SK-N-SH (cell line): ENCODE measurements around the gene AGRN. TPM values are rescaled to one million over a fixed set of nuclear protein-coding genes. Genes with fewer than 3 reads are reported as not detected.

Experiments
- CTCF ChIA-PET: fragments of 300-600, 350-600 bp; formaldehyde crosslinking; extraction: SDS; loops from one replicate; lab custom pipeline; 2021; lab: Yijun Ruan, JAX
- POLR2A ChIA-PET: fragments of 350-600 bp; sonication (Branson Sonifier 250); formaldehyde crosslinking; extraction: SDS; loops from one replicate; lab custom pipeline; 2020; ENCODE audit warnings: antibody characterized with exemption, inconsistent platforms; lab: Yijun Ruan, JAX
- DNase-seq: peaks from one replicate; pipeline ENCODE4 v3.0.0; 2012
- H2AFZ ChIP-seq: fragments of 200-600 bp; sonication (generic); 2 replicates; pipeline ENCODE4 v1.8.1; 2016; ENCODE audit warnings: antibody characterized with exemption, mild to moderate bottlenecking, low read depth
- H3F3A ChIP-seq: fragments of 200-600 bp; sonication (generic); replicated peaks from 2 replicates; pipeline ENCODE3; 2016; ENCODE audit warnings: antibody characterized with exemption, mild to moderate bottlenecking; ENCODE audit not compliant: insufficient read depth
- H3K27ac ChIP-seq, 2 experiments: fragments of 200-500 bp in 1 of 2; fragments of 200-600 bp in 1 of 2; sonication (Bioruptor generic) in 1 of 2; sonication (generic), shearing (Covaris generic) in 1 of 2; 2 replicates each; pipeline versions ENCODE4 v1.5.1 to v1.6.1; 2014 to 2016; ENCODE audit warnings: low read depth in 2 of 2, inconsistent platforms in 1 of 2, low read length in 1 of 2, mild to moderate bottlenecking in 1 of 2, mixed read lengths in 1 of 2
- H3K27me3 ChIP-seq: fragments of 200-600 bp; sonication (generic), shearing (Covaris generic); 2 replicates; pipeline ENCODE4 v1.6.1; 2016; ENCODE audit warnings: mixed run types; ENCODE audit not compliant: insufficient read depth
- H3K36me3 ChIP-seq, 2 experiments: fragments of 200-500 bp in 1 of 2; fragments of 200-600 bp in 1 of 2; sonication (Bioruptor generic) in 1 of 2; sonication (generic) in 1 of 2; replicated peaks in 1 of 2; 2 replicates each; pipeline versions ENCODE3 to v1.5.1; 2014 to 2016; ENCODE audit warnings: low read length in 1 of 2, mild to moderate bottlenecking in 1 of 2; ENCODE audit not compliant: insufficient read depth in 2 of 2, control insufficient read depth in 1 of 2
- H3K4me1 ChIP-seq, 2 experiments: fragments of 200-500 bp in 1 of 2; fragments of 200-600 bp in 1 of 2; sonication (Bioruptor generic) in 1 of 2; sonication (generic), shearing (Covaris generic) in 1 of 2; 2 replicates each; pipeline versions ENCODE4 v1.5.1 to v1.6.1; 2014 to 2016; ENCODE audit warnings: low read depth in 1 of 2, low read length in 1 of 2, mixed run types in 1 of 2; ENCODE audit not compliant: insufficient read depth in 2 of 2, control insufficient read depth in 1 of 2
- H3K4me2 ChIP-seq: fragments of 200-600 bp; sonication (generic), shearing (Covaris generic); 2 replicates; pipeline ENCODE4 v1.6.1; 2017; ENCODE audit warnings: mixed run types
- H3K4me3 ChIP-seq, 2 experiments: fragments of 200-500 bp in 1 of 2; fragments of 200-600 bp in 1 of 2; sonication (Bioruptor generic) in 1 of 2; sonication (generic), shearing (Covaris generic) in 1 of 2; 2 replicates each; pipeline versions ENCODE4 v1.5.1 to v1.8.1; 2014 to 2016; ENCODE audit warnings: low read depth in 2 of 2, inconsistent platforms in 1 of 2, low read length in 1 of 2, mild to moderate bottlenecking in 1 of 2, mixed read lengths in 1 of 2, moderate library complexity in 1 of 2
- H3K79me2 ChIP-seq: fragments of 200-600 bp; sonication (generic); 2 replicates; pipeline ENCODE4 v1.8.1; 2017; ENCODE audit warnings: mild to moderate bottlenecking; ENCODE audit not compliant: insufficient read depth
- H3K9ac ChIP-seq: fragments of 200-600 bp; sonication (generic); 2 replicates; pipeline ENCODE4 v1.6.1; 2017; ENCODE audit warnings: mixed run types
- H3K9me2 ChIP-seq: fragments of 200-600 bp; sonication (generic); 2 replicates; pipeline ENCODE4 v1.6.1; 2017; ENCODE audit warnings: mixed run types
- H3K9me3 ChIP-seq: fragments of 200-600 bp; sonication (generic); 2 replicates; pipeline ENCODE4 v1.6.1; 2017; ENCODE audit warnings: mixed run types, mild to moderate bottlenecking, moderate library complexity
- H4K20me1 ChIP-seq: fragments of 200-600 bp; sonication (generic); 2 replicates; pipeline ENCODE4 v1.6.1; 2017; ENCODE audit warnings: mild to moderate bottlenecking, mixed run types; ENCODE audit not compliant: insufficient read depth
- ELF1 ChIP-seq: IDR thresholded peaks from 2 replicates; pipeline ENCODE4 v1.4.0; 2012
- FOSL2 ChIP-seq: IDR thresholded peaks from 2 replicates; pipeline ENCODE4 v1.4.0; 2012; ENCODE audit warnings: low read depth, mild to moderate bottlenecking, moderate library complexity, borderline replicate concordance
- FOXJ3 ChIP-seq: sonication (generic); formaldehyde crosslinking; IDR thresholded peaks from 2 replicates; pipeline ENCODE4 v1.5.1; 2020; ENCODE audit warnings: mild to moderate bottlenecking, missing genetic modification reagents
- GATA2 ChIP-seq: sonication (generic); formaldehyde crosslinking; IDR thresholded peaks from 2 replicates; pipeline ENCODE4 v1.5.0; 2020; ENCODE audit warnings: mild to moderate bottlenecking, missing genetic modification reagents
- IRF3 ChIP-seq: fragments of 150-350 bp; IDR thresholded peaks from 2 replicates; pipeline ENCODE4 v1.6.1; 2016; ENCODE audit warnings: mild to moderate bottlenecking, low read depth, low read length
- MAX ChIP-seq: IDR thresholded peaks from 2 replicates; pipeline ENCODE4 v1.4.0; 2012; ENCODE audit warnings: low read depth
- MEF2A ChIP-seq: IDR thresholded peaks from 2 replicates; pipeline ENCODE4 v1.4.0; 2012; ENCODE audit warnings: low read depth, borderline replicate concordance
- PBX3 ChIP-seq: IDR thresholded peaks from 2 replicates; pipeline ENCODE4; 2012
- RAD21 ChIP-seq: IDR thresholded peaks from 2 replicates; pipeline ENCODE4 v1.6.1; 2012; ENCODE audit warnings: mild to moderate bottlenecking, low read length
- REST ChIP-seq: IDR thresholded peaks from 2 replicates; pipeline ENCODE4 v1.6.1; 2012; ENCODE audit warnings: mild to moderate bottlenecking, low read depth, low read length, moderate library complexity
- TEAD4 ChIP-seq: IDR thresholded peaks from 2 replicates; pipeline ENCODE4 v1.4.0; 2012; ENCODE audit warnings: mild to moderate bottlenecking, borderline replicate concordance; ENCODE audit not compliant: insufficient read depth
- USF1 ChIP-seq: IDR thresholded peaks from 2 replicates; pipeline ENCODE4 v1.4.0; 2012; ENCODE audit warnings: low read depth, borderline replicate concordance
- USF2 ChIP-seq: fragments of 150-350 bp; IDR thresholded peaks from 2 replicates; pipeline ENCODE4 v1.6.1; 2017; ENCODE audit warnings: antibody characterized with exemption, low read length, low read depth, borderline replicate concordance
- YY1 ChIP-seq: IDR thresholded peaks from 2 replicates; pipeline ENCODE4 v1.4.0; 2012; ENCODE audit warnings: low read depth, mild to moderate bottlenecking
- WGBS: methylation state at CpG from one replicate; pipeline ENCODE4 v1.1.6; 2017; ENCODE audit warnings: low lambda C conversion rate; 5-methylcytosine and 5-hydroxymethylcytosine counted together
- polyA plus RNA-seq, 3 experiments: library from polyadenylated mRNA; depleted of rRNA; stranded (reverse); fragments of >200 nt; gene quantifications; 2 replicates each; pipeline ENCODE4 v1.2.3, GENCODE V29; 2012

The AGRN gene
- polyA plus RNA-seq, 1 of the 3 experiments (the other 2 are of a cell fraction) = 31.6 TPM

GRCh38 chr1:1043921-1044320 lies 24.0 kb downstream of the AGRN start:
- no peak for DNase-seq
- no peaks in the 10 kb centered on the region for H3F3A ChIP-seq
- H3K9me2 ChIP-seq = no peaks in the 10 kb centered on the region
- H3K4me2 ChIP-seq = no peak overlapping the region
- no peak overlapping the region for H3K4me3 ChIP-seq
- CTCF ChIA-PET = interaction anchor here (1.2 kb wide), 1 partner anchor 60 kb away, joined by 3 read pairs; no protein-coding TSS in a partner anchor
- 80% methylated on average over 2 of the region's 33 CpGs for WGBS
- peaks cover 0 to 25% of the 10 kb centered on the region in 2 experiments for H3K36me3 ChIP-seq
- H4K20me1 ChIP-seq = peaks cover 8% of the 10 kb centered on the region; the same call in 1 of the 2 replicates
- no peak for TF ChIP-seq GATA2 (CRISPR knock-in tag)
- TF ChIP-seq FOSL2 = no peak
- no peak for TF ChIP-seq PBX3
- no peak for TF ChIP-seq REST
- TF ChIP-seq TEAD4 = no peak
- TF ChIP-seq USF2 = no peak
- no peak for TF ChIP-seq RAD21
- no peak overlapping the region for H3K9ac ChIP-seq
- no peaks in the 10 kb centered on the region for H3K79me2 ChIP-seq
- H3K27ac ChIP-seq = no peak overlapping the region
- H3K27me3 ChIP-seq = no peaks in the 10 kb centered on the region
- no peak overlapping the region for H2AFZ ChIP-seq
- H3K9me3 ChIP-seq = no peaks in the 10 kb centered on the region
- H3K4me1 ChIP-seq = peaks cover 0 to 17% of the 10 kb centered on the region in 2 experiments; a peak in 1 of 4 replicates
- POLR2A ChIA-PET = no interaction called here

GRCh38 chr1:1044455-1045078 lies 24.6 kb downstream of the AGRN start:
- no peaks in the 10 kb centered on the region for H3K9me2 ChIP-seq
- H4K20me1 ChIP-seq = peaks cover 4% of the 10 kb centered on the region; the same call in 1 of the 2 replicates
- H2AFZ ChIP-seq = no peak overlapping the region

More at GRCh38 chr1:1044455-1045078, 24.6 kb downstream of the AGRN start:
- no peaks in the 10 kb centered on the region for H3K27me3 ChIP-seq
- no peaks in the 10 kb centered on the region for H3K9me3 ChIP-seq
- CTCF ChIA-PET = interaction anchor here (0.8 to 1.2 kb wide), 4 partner anchors 19 to 61 kb away, joined by 3 to 6 read pairs (median 3); no protein-coding TSS in a partner anchor
- no peak overlapping the region for H3K4me2 ChIP-seq
- TF ChIP-seq USF1 (no peak), MEF2A (no peak), FOXJ3 (CRISPR knock-in tag) (no peak), FOSL2 (no peak), IRF3 (no peak), TEAD4 (no peak), ELF1 (no peak), YY1 (no peak), MAX (no peak)
- no peaks in the 10 kb centered on the region for H3K79me2 ChIP-seq
- 92% methylated on average over 27 of the region's 34 CpGs for WGBS
- no peaks in the 10 kb centered on the region for H3F3A ChIP-seq
- no peak overlapping the region for H3K9ac ChIP-seq
- H3K36me3 ChIP-seq = peaks cover 0 to 25% of the 10 kb centered on the region in 2 experiments
- H3K4me3 ChIP-seq = no peak overlapping the region
- no peak overlapping the region for H3K27ac ChIP-seq
- peaks cover 0 to 11% of the 10 kb centered on the region in 2 experiments; a peak in 1 of 4 replicates for H3K4me1 ChIP-seq
- DNase-seq = no peak
- POLR2A ChIA-PET = no interaction called here
